ENCODE data around the gene HPCAL1. TPM values are rescaled to one million over a fixed set of nuclear protein-coding genes. Genes with fewer than 3 reads are reported as not detected.

Gene HPCAL1
- total and polyA plus RNA-seq, 9 donors, result 18.8 to 51.0 (median 30.1) TPM

- Histone ChIP-seq H3K9me3 (replicated peaks; ENCODE audit: control insufficient read depth, low read depth, low read length) (no peaks in the 10 kb centered on the region), H3K27ac (ENCODE audit: low read length) (no peak overlapping the region), H3K4me3 (ENCODE audit: low read length) (no peak overlapping the region), H3K4me1 (ENCODE audit: control insufficient read depth, insufficient read depth, low read length) (peaks cover 22% of the 10 kb centered on the region), H3K36me3 (ENCODE audit: control insufficient read depth, insufficient read depth, low read length) (no peaks in the 10 kb centered on the region), H3K27me3 (ENCODE audit: control insufficient read depth, insufficient read depth, low read length) (no peaks in the 10 kb centered on the region)
- WGBS (ENCODE audit: insufficient coverage), result 100% methylated on average over 1 of the region's 3 CpGs
- DNase-seq, result no peak
These were observed 40.5 kb downstream of the HPCAL1 start for GRCh38 chr2:10343191-10343590.

GRCh38 chr2:10343658-10344057 is 41.0 kb downstream of the HPCAL1 start:
- H3K27ac ChIP-seq (ENCODE audit: low read length), result no peak overlapping the region
- WGBS (ENCODE audit: insufficient coverage), result 85% methylated on average over 4 of the region's 8 CpGs
- DNase-seq, result no peak
- H3K36me3 ChIP-seq (ENCODE audit: control insufficient read depth, insufficient read depth, low read length), result no peaks in the 10 kb centered on the region
- no peaks in the 10 kb centered on the region for H3K27me3 ChIP-seq (ENCODE audit: control insufficient read depth, insufficient read depth, low read length)
- H3K4me3 ChIP-seq (ENCODE audit: low read length), result no peak overlapping the region
- H3K9me3 ChIP-seq (replicated peaks; ENCODE audit: control insufficient read depth, low read depth, low read length), result no peaks in the 10 kb centered on the region
- H3K4me1 ChIP-seq (ENCODE audit: control insufficient read depth, insufficient read depth, low read length), result peaks cover 22% of the 10 kb centered on the region

- Histone ChIP-seq H3K27me3 (ENCODE audit: control insufficient read depth, insufficient read depth, low read length) (no peaks in the 10 kb centered on the region), H3K36me3 (ENCODE audit: control insufficient read depth, insufficient read depth, low read length) (no peaks in the 10 kb centered on the region), H3K4me3 (ENCODE audit: low read length) (no peak overlapping the region), H3K9me3 (replicated peaks; ENCODE audit: control insufficient read depth, low read depth, low read length) (no peaks in the 10 kb centered on the region), H3K27ac (ENCODE audit: low read length) (no peak overlapping the region), H3K4me1 (ENCODE audit: control insufficient read depth, insufficient read depth, low read length) (peaks cover 22% of the 10 kb centered on the region)
- 27% methylated on average over 12 of the region's 19 CpGs for WGBS (ENCODE audit: insufficient coverage)
- DNase-seq, result no peak
These were observed 41.7 kb downstream of the HPCAL1 start for GRCh38 chr2:10344105-10345066.

GRCh38 chr2:10345126-10345525 is 42.4 kb downstream of the HPCAL1 start:
- H3K36me3 ChIP-seq (ENCODE audit: control insufficient read depth, insufficient read depth, low read length), result no peaks in the 10 kb centered on the region
- H3K4me1 ChIP-seq (ENCODE audit: control insufficient read depth, insufficient read depth, low read length), result peaks cover 22% of the 10 kb centered on the region
- no peak overlapping the region for H3K27ac ChIP-seq (ENCODE audit: low read length)
- H3K4me3 ChIP-seq (ENCODE audit: low read length), result no peak overlapping the region
- WGBS (ENCODE audit: insufficient coverage), result 83% methylated on average over 1 of the region's 3 CpGs
- H3K27me3 ChIP-seq (ENCODE audit: control insufficient read depth, insufficient read depth, low read length), result no peaks in the 10 kb centered on the region
- DNase-seq, result no peak
- no peaks in the 10 kb centered on the region for H3K9me3 ChIP-seq (replicated peaks; ENCODE audit: control insufficient read depth, low read depth, low read length)

- Histone ChIP-seq H3K4me3 (ENCODE audit: low read length) (no peak overlapping the region), H3K9me3 (replicated peaks; ENCODE audit: control insufficient read depth, low read depth, low read length) (no peaks in the 10 kb centered on the region), H3K36me3 (ENCODE audit: control insufficient read depth, insufficient read depth, low read length) (no peaks in the 10 kb centered on the region), H3K4me1 (ENCODE audit: control insufficient read depth, insufficient read depth, low read length) (peaks cover 22% of the 10 kb centered on the region), H3K27ac (ENCODE audit: low read length) (no peak overlapping the region), H3K27me3 (ENCODE audit: control insufficient read depth, insufficient read depth, low read length) (no peaks in the 10 kb centered on the region)
- no CpG with 5 or more reads among the region's 3 CpGs for WGBS (ENCODE audit: insufficient coverage)
- DNase-seq, result no peak
These were observed 43.1 kb downstream of the HPCAL1 start for GRCh38 chr2:10345813-10346212.

GRCh38 chr2:10346929-10347561 is 44.3 kb downstream of the HPCAL1 start:
- Histone ChIP-seq H3K4me1 (ENCODE audit: control insufficient read depth, insufficient read depth, low read length) (peaks cover 23% of the 10 kb centered on the region), H3K4me3 (ENCODE audit: low read length) (no peak overlapping the region), H3K27me3 (ENCODE audit: control insufficient read depth, insufficient read depth, low read length) (no peaks in the 10 kb centered on the region), H3K27ac (ENCODE audit: low read length) (no peak overlapping the region), H3K9me3 (replicated peaks; ENCODE audit: control insufficient read depth, low read depth, low read length) (no peaks in the 10 kb centered on the region), H3K36me3 (ENCODE audit: control insufficient read depth, insufficient read depth, low read length) (no peaks in the 10 kb centered on the region)
- no peak for DNase-seq
- WGBS (ENCODE audit: insufficient coverage), result 50% methylated on average over 11 of the region's 16 CpGs

- Histone ChIP-seq H3K4me3 (ENCODE audit: low read length) (no peak overlapping the region), H3K36me3 (ENCODE audit: control insufficient read depth, insufficient read depth, low read length) (no peaks in the 10 kb centered on the region), H3K27ac (ENCODE audit: low read length) (no peak overlapping the region), H3K9me3 (replicated peaks; ENCODE audit: control insufficient read depth, low read depth, low read length) (no peaks in the 10 kb centered on the region), H3K27me3 (ENCODE audit: control insufficient read depth, insufficient read depth, low read length) (no peaks in the 10 kb centered on the region), H3K4me1 (ENCODE audit: control insufficient read depth, insufficient read depth, low read length) (peaks cover 26% of the 10 kb centered on the region)
- DNase-seq, result no peak
- WGBS (ENCODE audit: insufficient coverage), result 85% methylated on average over 6 of the region's 7 CpGs
These were observed 44.9 kb downstream of the HPCAL1 start for GRCh38 chr2:10347562-10347948.

- WGBS (ENCODE audit: insufficient coverage), result 52% methylated on average over 3 of the region's 7 CpGs
- Histone ChIP-seq H3K27me3 (ENCODE audit: control insufficient read depth, insufficient read depth, low read length) (no peaks in the 10 kb centered on the region), H3K36me3 (ENCODE audit: control insufficient read depth, insufficient read depth, low read length) (no peaks in the 10 kb centered on the region), H3K4me3 (ENCODE audit: low read length) (no peak overlapping the region), H3K9me3 (replicated peaks; ENCODE audit: control insufficient read depth, low read depth, low read length) (no peaks in the 10 kb centered on the region), H3K27ac (ENCODE audit: low read length) (no peak overlapping the region), H3K4me1 (ENCODE audit: control insufficient read depth, insufficient read depth, low read length) (peaks cover 18% of the 10 kb centered on the region)
- no peak for DNase-seq
These were observed 46.2 kb downstream of the HPCAL1 start for GRCh38 chr2:10348891-10349290.

- no peak overlapping the region for H3K4me3 ChIP-seq (ENCODE audit: low read length)
- H3K36me3 ChIP-seq (ENCODE audit: control insufficient read depth, insufficient read depth, low read length), result no peaks in the 10 kb centered on the region
- no peak overlapping the region for H3K27ac ChIP-seq (ENCODE audit: low read length)
- H3K4me1 ChIP-seq (ENCODE audit: control insufficient read depth, insufficient read depth, low read length), result peaks cover 17% of the 10 kb centered on the region
- no peaks in the 10 kb centered on the region for H3K27me3 ChIP-seq (ENCODE audit: control insufficient read depth, insufficient read depth, low read length)
- H3K9me3 ChIP-seq (replicated peaks; ENCODE audit: control insufficient read depth, low read depth, low read length), result no peaks in the 10 kb centered on the region
- no peak for DNase-seq
- no CpG with 5 or more reads among the region's 5 CpGs for WGBS (ENCODE audit: insufficient coverage)
These were observed 48.1 kb downstream of the HPCAL1 start for GRCh38 chr2:10350761-10351160.

- WGBS (ENCODE audit: insufficient coverage), result 80% methylated on average over 3 of the region's 5 CpGs
- no peak for DNase-seq
- H3K4me1 ChIP-seq (ENCODE audit: control insufficient read depth, insufficient read depth, low read length), result peaks cover 8% of the 10 kb centered on the region
These were observed 49.7 kb downstream of the HPCAL1 start for GRCh38 chr2:10352361-10352760.

More at GRCh38 chr2:10352361-10352760, 49.7 kb downstream of the HPCAL1 start:
- Histone ChIP-seq H3K27me3 (ENCODE audit: control insufficient read depth, insufficient read depth, low read length) (no peaks in the 10 kb centered on the region), H3K36me3 (ENCODE audit: control insufficient read depth, insufficient read depth, low read length) (no peaks in the 10 kb centered on the region), H3K4me3 (ENCODE audit: low read length) (no peak overlapping the region), H3K9me3 (replicated peaks; ENCODE audit: control insufficient read depth, low read depth, low read length) (no peaks in the 10 kb centered on the region), H3K27ac (ENCODE audit: low read length) (no peak overlapping the region)
